ENCODE data around the gene HSPB3. TPM values are rescaled to one million over a fixed set of nuclear protein-coding genes. Genes with fewer than 3 reads are reported as not detected.
"Not testable (repeated sequence)": the region's sequence is repeated elsewhere in the genome, so short reads cannot be mapped to it uniquely, and the experiment has no call there.

The HSPB3 gene
- total and polyA plus RNA-seq, 2 donors from 2014 or later: not detected

- H3K9ac ChIP-seq (ENCODE audit: low read length in 3 of 3): no peak overlapping the region
- no peak for TF ChIP-seq CTCF (IDR thresholded peaks at IDR 0.05; ENCODE audit: borderline replicate concordance, extremely low read depth, insufficient read depth)
- H3K27me3 ChIP-seq (ENCODE audit: control insufficient read depth, insufficient read depth, low read length): no peaks in the 10 kb centered on the region
- H3K4me3 ChIP-seq (ENCODE audit: low read length in 3 of 3): no peak overlapping the region
- no peak for FAIRE-seq
- H3K4me1 ChIP-seq (ENCODE audit: control insufficient read depth in 2 of 3, insufficient read depth in 2 of 3, low read depth in 1 of 3, low read length in 3 of 3): no peaks in the 10 kb centered on the region
- H3K36me3 ChIP-seq (ENCODE audit: control insufficient read depth in 2 of 3, insufficient read depth in 3 of 3, low read length in 3 of 3): no peaks in the 10 kb centered on the region
- no peak overlapping the region for H3K27ac ChIP-seq (ENCODE audit: low read depth in 2 of 2, low read length in 2 of 2)
- intact Hi-C loops (cut with DNase I): loop anchor here (10.0 kb wide), 1 partner anchor 160 kb away; no protein-coding TSS in a partner anchor
- DNase-seq: no peak
- H3K9me3 ChIP-seq (ENCODE audit: control insufficient read depth in 2 of 3, insufficient read depth in 1 of 3, low read length in 3 of 3): no peaks in the 10 kb centered on the region
Measured at GRCh38 chr5:54415147-54415546, 40.4 kb upstream of the HSPB3 start.

GRCh38 chr5:54415896-54416601 lies 39.5 kb upstream of the HSPB3 start:
- no peaks in the 10 kb centered on the region for H3K4me1 ChIP-seq (ENCODE audit: control insufficient read depth in 2 of 3, insufficient read depth in 2 of 3, low read depth in 1 of 3, low read length in 3 of 3)
- H3K27me3 ChIP-seq (ENCODE audit: control insufficient read depth, insufficient read depth, low read length): no peaks in the 10 kb centered on the region
- no peaks in the 10 kb centered on the region for H3K36me3 ChIP-seq (ENCODE audit: control insufficient read depth in 2 of 3, insufficient read depth in 3 of 3, low read length in 3 of 3)
- TF ChIP-seq CTCF (IDR thresholded peaks at IDR 0.05; ENCODE audit: borderline replicate concordance, extremely low read depth, insufficient read depth): no peak
- intact Hi-C loops (cut with DNase I): loop anchor here (10.0 kb wide), 1 partner anchor 161 kb away; no protein-coding TSS in a partner anchor
- no peak for FAIRE-seq
- no peak for DNase-seq
- no peaks in the 10 kb centered on the region for H3K9me3 ChIP-seq (ENCODE audit: control insufficient read depth in 2 of 3, insufficient read depth in 1 of 3, low read length in 3 of 3)
- H3K9ac ChIP-seq (ENCODE audit: low read length in 3 of 3): no peak overlapping the region
- no peak overlapping the region for H3K4me3 ChIP-seq (ENCODE audit: low read length in 3 of 3)
- no peak overlapping the region for H3K27ac ChIP-seq (ENCODE audit: low read depth in 2 of 2, low read length in 2 of 2)

GRCh38 chr5:54419573-54420423 lies 35.7 kb upstream of the HSPB3 start:
- peak; percentile 77 for TF ChIP-seq CTCF (IDR thresholded peaks at IDR 0.05; ENCODE audit: borderline replicate concordance, extremely low read depth, insufficient read depth)
- FAIRE-seq (peak; percentile 97), DNase-seq (peak in 2 of 5 donors; percentile 46 to 71)
- not testable (repeated sequence) for H3K9ac ChIP-seq (ENCODE audit: low read length in 3 of 3); H3K4me3 ChIP-seq (ENCODE audit: low read length in 3 of 3); H3K4me1 ChIP-seq (ENCODE audit: control insufficient read depth in 2 of 3, insufficient read depth in 2 of 3, low read depth in 1 of 3, low read length in 3 of 3); H3K36me3 ChIP-seq (ENCODE audit: control insufficient read depth in 2 of 3, insufficient read depth in 3 of 3, low read length in 3 of 3); H3K9me3 ChIP-seq (ENCODE audit: control insufficient read depth in 2 of 3, insufficient read depth in 1 of 3, low read length in 3 of 3); H3K27me3 ChIP-seq (ENCODE audit: control insufficient read depth, insufficient read depth, low read length); H3K27ac ChIP-seq (ENCODE audit: low read depth in 2 of 2, low read length in 2 of 2)
- intact Hi-C loops (cut with DNase I): loop anchor here (10.0 kb wide), 1 partner anchor 165 kb away; no protein-coding TSS in a partner anchor

GRCh38 chr5:54420511-54420910 lies 35.0 kb upstream of the HSPB3 start:
- intact Hi-C loops (cut with DNase I); DNase-seq; H3K4me3 ChIP-seq (ENCODE audit: low read length in 3 of 3); H3K27ac ChIP-seq (ENCODE audit: low read depth in 2 of 2, low read length in 2 of 2); H3K36me3 ChIP-seq (ENCODE audit: control insufficient read depth in 2 of 3, insufficient read depth in 3 of 3, low read length in 3 of 3); FAIRE-seq; H3K27me3 ChIP-seq (ENCODE audit: control insufficient read depth, insufficient read depth, low read length); H3K4me1 ChIP-seq (ENCODE audit: control insufficient read depth in 2 of 3, insufficient read depth in 2 of 3, low read depth in 1 of 3, low read length in 3 of 3); H3K9me3 ChIP-seq (ENCODE audit: control insufficient read depth in 2 of 3, insufficient read depth in 1 of 3, low read length in 3 of 3); H3K9ac ChIP-seq (ENCODE audit: low read length in 3 of 3): not testable (repeated sequence)

Data from kidney (tissue), 14 donors.